ENCODE data around the gene OVOL2.

DNA sequence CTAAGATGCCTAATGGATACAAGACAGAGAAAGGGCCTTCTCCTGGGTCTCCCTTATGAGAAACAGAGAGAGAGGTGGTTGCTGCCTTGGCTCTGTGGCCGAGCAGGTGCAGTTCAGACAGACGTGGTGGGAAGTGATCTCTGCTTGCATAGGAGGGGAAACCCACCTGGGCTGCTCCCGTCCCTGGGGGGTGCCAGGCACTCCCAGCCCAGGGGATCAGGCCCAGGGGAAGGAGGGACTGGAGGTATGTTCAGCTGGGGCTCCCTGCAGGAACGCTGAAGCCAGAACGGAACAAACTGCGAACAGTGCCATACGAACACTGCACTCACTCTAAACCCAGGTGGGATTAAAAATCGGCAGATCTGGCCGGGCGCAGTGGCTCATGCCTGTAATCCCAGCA lies 35.7 kb upstream of the OVOL2 start:
- no peak for TF ChIP-seq CTCF (IDR thresholded peaks at IDR 0.05)
- TF ChIP-seq POLR2A (IDR thresholded peaks at IDR 0.05): no peak

All from uterus (tissue), 2 donors.